Activated naive CD4-positive, alpha-beta T cell treated with anti-CD3 and anti-CD28 coated beads, Interleukin-2, amount 50 U/mL, for 16 hours (primary cell): ENCODE results near the gene TASP1.
"Not testable (repeated sequence)": the region's sequence is repeated elsewhere in the genome, so short reads cannot be mapped to it uniquely, and the experiment has no call there.

Experiments
- DNase-seq: peaks from one replicate; pipeline ENCODE4 v3.0.0-alpha.2; 2020

TASP1 gene

DNA sequence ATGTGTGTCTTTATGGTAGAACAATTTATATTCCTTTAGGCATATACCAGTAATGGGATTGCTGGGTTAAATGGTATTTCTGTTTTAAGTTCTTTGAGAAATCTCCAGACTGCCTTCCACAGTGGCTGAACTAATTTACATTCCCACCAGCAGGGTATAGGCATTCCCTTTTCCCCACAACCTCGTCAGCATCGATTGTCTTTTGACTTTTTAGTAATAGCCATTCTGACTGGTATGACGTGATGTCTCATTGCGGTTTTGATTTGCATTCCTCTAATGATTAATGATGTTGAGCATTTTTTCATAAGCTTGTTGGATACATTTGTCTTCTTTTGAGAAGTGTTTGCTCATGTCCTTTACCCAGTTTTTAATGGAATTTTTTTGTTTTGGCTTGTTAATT lies 5.3 kb upstream of the TASP1 start:
- no peak for DNase-seq

GRCh38 chr20:13639150-13639497 lies 392 bp upstream of the TASP1 start:
- DNase-seq: peak; percentile 11

- DNase-seq: no peak
Measured at GRCh38 chr20:13638162-13638495, 603 bp downstream of the TASP1 start.

- no peak for DNase-seq
Measured at GRCh38 chr20:13632431-13632830, 6.3 kb downstream of the TASP1 start.

DNA sequence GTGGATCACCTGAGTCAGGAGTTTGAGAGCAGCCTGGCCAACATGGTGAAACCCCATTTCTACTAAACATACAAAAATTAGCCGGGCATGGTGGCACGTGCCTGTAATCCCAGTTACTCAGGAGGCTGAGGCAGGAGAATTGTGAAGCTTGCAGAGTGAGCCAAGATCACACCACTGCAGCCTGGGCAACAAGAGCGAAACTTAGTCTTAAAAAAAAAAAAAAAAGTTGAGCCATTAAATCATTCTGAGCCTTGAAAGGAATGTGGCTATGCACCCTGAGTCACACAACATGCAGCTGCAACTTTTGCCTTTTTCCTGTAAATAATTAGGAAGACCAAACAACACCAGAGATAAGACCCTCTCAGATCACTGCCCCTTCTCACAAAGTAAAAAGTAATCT lies 11.2 kb downstream of the TASP1 start:
- not testable (repeated sequence) for DNase-seq

GRCh38 chr20:13626724-13627123 lies 12.0 kb downstream of the TASP1 start:
- DNase-seq: no peak

DNA sequence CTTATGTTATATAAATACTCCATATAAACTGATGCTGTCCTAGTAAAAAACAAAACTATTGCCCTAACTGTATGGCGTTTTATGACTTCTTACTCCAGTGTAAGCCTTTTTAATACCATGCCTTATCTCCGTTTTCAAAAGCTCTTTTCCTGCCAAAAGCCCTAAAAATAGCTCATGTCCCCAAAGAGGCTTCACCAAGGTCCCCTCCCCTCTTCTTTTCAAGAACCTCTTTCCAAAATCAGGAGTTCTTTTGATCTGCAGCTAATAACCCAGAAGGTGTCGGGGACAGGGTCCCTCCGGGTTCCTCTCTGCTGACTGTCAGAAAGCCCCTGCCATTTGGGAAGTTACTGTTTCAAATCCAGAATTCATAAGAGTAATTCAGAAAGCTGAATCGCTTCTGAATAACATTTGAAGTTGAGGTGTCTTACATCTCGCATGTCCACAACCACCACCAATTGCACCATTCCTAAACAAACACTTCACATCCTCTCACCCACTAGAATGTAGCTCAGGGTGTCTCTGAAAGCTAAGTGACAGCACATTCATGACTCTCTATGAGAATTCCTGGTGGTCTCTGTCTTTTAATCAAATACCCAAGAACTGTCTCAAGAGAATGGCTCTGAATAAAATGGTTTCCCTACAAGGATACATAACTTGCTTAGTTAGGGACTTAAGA lies 13.3 kb downstream of the TASP1 start:
- no peak for DNase-seq

GRCh38 chr20:13619415-13619814 lies 19.3 kb downstream of the TASP1 start:
- DNase-seq: not testable (repeated sequence)

GRCh38 chr20:13618456-13618855 lies 20.3 kb downstream of the TASP1 start:
- DNase-seq: not testable (repeated sequence)

- DNase-seq: not testable (repeated sequence)
Measured at GRCh38 chr20:13617585-13617984, 21.1 kb downstream of the TASP1 start.

DNA sequence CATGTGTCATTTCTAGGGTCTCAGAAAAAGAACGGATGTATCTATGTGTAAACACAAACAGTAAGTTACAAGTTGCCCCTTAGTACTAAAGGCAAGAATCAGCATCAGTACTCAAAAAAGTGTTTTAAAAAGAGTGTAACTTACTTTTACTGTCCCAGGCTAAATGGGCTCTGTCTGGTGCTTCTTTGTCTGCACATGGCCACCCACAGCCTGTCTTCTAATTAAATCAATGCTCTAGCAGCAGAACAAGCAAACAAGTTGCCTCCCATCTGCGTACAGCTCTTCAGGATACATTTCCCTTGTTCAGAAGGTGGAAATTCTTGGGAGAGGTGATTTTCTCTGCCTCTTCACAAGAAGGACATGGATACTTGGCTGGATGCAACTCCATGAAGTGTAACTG lies 22.0 kb downstream of the TASP1 start:
- DNase-seq: not testable (repeated sequence)

- no peak for DNase-seq
Measured at GRCh38 chr20:13613917-13614316, 24.8 kb downstream of the TASP1 start.

- DNase-seq: no peak
Measured at GRCh38 chr20:13611611-13612125, 27.1 kb downstream of the TASP1 start.

DNA sequence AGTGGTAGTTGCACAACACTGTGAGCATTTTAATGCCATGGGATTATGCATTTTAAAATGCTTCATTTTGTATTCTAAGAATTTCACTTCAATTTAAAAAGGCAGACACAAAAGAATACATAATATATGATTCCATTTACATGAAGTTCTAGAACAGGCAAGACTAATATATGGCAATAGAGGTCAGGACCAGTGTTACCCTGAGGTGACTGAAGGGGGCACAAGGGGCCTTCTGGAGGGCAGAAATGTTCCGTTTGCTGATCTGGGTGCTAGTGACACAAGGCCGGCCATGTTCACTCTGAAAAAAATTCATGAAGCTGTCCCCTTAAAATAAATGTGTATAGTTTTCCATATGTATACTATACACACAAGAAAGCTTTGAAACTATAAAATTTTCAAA lies 28.5 kb downstream of the TASP1 start:
- DNase-seq: no peak

DNA sequence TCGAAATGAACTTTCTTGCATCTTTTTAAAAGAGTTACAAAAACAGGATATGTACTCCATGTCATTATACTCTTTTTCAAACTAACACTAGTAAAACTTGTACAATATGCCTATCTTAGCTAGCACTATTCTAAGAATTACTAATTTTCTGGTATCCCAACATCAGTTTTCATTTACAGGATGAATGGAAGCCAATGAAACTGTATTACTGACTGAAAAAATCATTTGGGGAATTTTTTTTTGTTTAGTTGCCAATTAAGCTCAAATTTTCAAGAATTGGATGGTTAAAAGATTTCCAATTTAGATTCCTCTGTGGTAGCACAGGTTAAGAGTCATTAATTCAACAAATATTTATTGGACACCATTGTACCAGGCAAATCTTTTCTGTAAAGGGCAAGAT lies 30.7 kb downstream of the TASP1 start:
- DNase-seq: no peak

GRCh38 chr20:13593423-13593822 lies 45.3 kb downstream of the TASP1 start:
- DNase-seq: not testable (repeated sequence)

DNA sequence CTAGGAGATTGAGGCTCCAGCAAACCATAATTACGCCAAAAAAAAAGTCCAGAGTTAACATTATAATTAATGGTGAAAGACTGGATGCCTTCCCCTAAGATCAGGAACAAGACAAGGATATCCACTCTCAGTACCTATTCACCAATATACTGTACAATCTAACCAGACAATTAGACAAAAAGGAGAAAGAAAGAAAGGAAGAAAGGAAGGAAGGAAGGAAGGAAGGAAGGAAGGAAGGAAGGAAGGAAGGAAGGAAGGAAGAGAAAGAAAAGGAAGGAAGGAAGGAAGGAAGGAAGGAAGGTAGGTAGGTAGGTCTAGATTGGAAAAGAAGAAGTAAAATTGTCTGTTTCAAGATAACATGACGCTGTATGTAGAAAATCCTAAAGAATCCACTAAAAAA lies 50.7 kb downstream of the TASP1 start:
- DNase-seq: no peak

DNA sequence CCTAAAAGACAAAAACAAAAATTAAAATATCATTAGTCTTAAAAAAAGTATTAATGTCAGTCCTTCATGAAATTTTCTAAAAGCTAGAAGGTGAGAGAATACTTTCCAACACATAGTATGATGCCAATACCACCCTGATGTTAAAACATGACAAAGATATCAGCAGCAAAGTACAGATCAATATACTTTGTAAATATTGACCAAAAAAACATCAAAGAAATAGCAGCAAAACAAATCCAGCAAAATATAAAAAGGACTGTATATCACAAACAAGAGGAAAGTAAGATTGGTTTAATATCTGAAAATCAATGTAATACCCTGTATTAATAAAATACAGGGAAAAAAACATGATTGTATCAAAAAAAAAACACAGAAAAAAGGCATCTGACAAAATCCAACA lies 51.4 kb downstream of the TASP1 start:
- no peak for DNase-seq

GRCh38 chr20:13586133-13586532 lies 52.6 kb downstream of the TASP1 start:
- no peak for DNase-seq

DNA sequence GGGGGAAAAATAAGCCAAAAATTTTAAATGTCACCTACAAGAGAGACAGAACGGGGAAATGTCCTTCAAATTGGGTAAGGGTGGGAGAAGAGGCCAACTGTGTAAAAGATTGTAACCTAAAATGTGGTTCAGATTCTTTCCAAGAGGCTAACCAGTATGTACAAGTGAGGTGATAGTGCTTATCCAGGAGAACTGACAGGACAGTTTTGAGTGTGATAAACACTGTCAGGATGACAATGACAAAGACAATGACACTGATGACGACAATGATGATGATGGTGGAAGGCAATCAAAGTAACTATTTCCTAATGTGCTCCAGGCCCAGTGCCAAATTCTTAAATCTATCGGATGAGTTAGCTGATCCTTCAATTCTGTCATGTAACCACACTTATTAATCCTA lies 57.3 kb downstream of the TASP1 start:
- no peak for DNase-seq

GRCh38 chr20:13580707-13581106 lies 58.0 kb downstream of the TASP1 start:
- no peak for DNase-seq

DNA sequence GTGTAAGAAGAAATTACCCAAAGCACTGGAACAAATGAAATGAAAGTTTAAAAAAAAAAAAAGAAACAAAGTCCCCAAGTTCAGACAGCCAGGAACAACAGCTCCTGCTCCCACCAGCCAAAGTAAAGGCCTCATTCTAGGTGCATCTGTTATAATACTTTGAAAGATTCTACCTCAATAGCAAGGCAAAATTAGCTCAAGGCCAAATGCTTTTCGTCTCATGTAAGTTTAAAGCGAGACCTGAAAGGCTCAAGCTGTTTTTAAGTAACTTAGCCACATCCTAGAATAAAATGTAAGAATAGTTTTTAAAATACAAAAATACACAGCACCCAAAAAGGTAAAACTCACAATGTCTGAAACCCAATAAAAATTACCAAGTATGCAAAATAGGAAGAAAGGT lies 64.7 kb downstream of the TASP1 start:
- no peak for DNase-seq

DNA sequence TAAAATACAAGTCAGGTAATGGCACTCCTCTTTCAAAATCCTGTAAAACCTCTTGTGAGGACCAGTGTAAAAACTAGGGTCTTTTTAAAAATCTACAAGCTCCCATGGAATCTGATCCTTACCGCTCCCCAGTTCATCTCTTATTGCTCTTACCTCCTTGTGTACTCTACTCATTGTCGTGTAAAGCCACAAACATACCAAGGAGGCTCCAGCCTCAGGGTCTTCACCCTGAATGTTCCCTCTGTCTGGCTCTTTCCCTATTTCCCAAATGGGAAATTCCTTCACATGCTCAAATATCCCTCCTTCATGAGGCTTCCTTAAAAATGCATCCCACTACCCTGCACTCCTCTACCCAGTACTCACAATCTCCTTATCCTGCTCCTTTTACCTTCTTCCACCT lies 67.1 kb downstream of the TASP1 start:
- no peak for DNase-seq

DNA sequence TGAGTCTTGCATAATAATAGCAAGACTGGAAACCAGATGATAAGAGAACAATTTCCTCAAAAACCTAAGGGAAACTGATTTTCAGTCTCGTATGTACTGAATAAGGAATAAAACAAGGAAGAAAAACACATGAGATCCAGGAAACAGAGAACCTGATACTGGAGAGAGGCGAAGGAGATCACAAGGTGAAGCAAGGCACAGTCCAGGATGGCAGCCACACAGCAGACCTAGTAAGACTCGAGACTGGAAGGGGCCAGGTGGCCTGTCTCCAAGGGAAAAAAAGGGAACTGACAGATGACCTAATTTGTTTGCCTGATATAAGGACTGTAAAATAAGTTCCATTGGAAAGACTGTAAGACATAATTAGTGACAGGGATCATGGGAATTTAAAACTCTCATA lies 71.1 kb downstream of the TASP1 start:
- no peak for DNase-seq

GRCh38 chr20:13563854-13564253 lies 74.9 kb downstream of the TASP1 start:
- no peak for DNase-seq

GRCh38 chr20:13554706-13555105 lies 84.0 kb downstream of the TASP1 start:
- no peak for DNase-seq
